HepG2 (cell line): ENCODE data around the gene VARS2. TPM values are rescaled to one million over a fixed set of nuclear protein-coding genes. Genes with fewer than 3 reads are reported as not detected.
A peak's percentile ranks its signal among the peaks of the same experiment; 100 is the strongest.

Source experiments
- CCDC6 ChIP-seq: sonication (generic); formaldehyde crosslinking; IDR thresholded peaks from 2 replicates; pipeline ENCODE4 v1.8.1; 2022; ENCODE audit warnings: mild to moderate bottlenecking, missing genetic modification reagents, moderate library complexity
- DZIP1 ChIP-seq: sonication (generic); formaldehyde crosslinking; IDR thresholded peaks from 2 replicates; pipeline ENCODE4 v1.5.0; 2020; ENCODE audit warnings: mild to moderate bottlenecking, missing genetic modification reagents
- GFI1 ChIP-seq: sonication (generic); formaldehyde crosslinking; IDR thresholded peaks from 2 replicates; pipeline ENCODE4 v1.5.0; 2020; ENCODE audit warnings: missing genetic modification reagents, mild to moderate bottlenecking, borderline replicate concordance
- HMG20B ChIP-seq: conservative IDR thresholded peaks from 2 replicates; pipeline ENCODE4 v1.6.1; 2016; ENCODE audit warnings: missing genetic modification reagents, missing compliant biosample characterization
- HOXA3 ChIP-seq: sonication (generic); formaldehyde crosslinking; IDR thresholded peaks from 2 replicates; pipeline ENCODE4 v1.5.0; 2020; ENCODE audit warnings: missing genetic modification reagents
- KDM2A ChIP-seq: sonication (generic); formaldehyde crosslinking; IDR thresholded peaks from 2 replicates; pipeline ENCODE4 v1.4.0; 2020; ENCODE audit warnings: low read depth, missing genetic modification reagents, borderline replicate concordance
- PITX1 ChIP-seq: sonication (generic); formaldehyde crosslinking; IDR thresholded peaks from 2 replicates; pipeline ENCODE4 v1.5.1; 2020; ENCODE audit warnings: mild to moderate bottlenecking, missing genetic modification reagents
- POGZ ChIP-seq: sonication (generic); formaldehyde crosslinking; IDR thresholded peaks from 2 replicates; pipeline ENCODE4 v1.4.0; 2020; ENCODE audit warnings: mild to moderate bottlenecking, missing genetic modification reagents
- RAD21 ChIP-seq: fragments of 450-650 bp; formaldehyde crosslinking; IDR thresholded peaks from 2 replicates; pipeline ENCODE4 v1.5.0; 2020; ENCODE audit warnings: mild to moderate bottlenecking
- RNF2 ChIP-seq: fragments of 450-650 bp; conservative IDR thresholded peaks from 2 replicates; pipeline ENCODE4 v1.6.1; 2016; ENCODE audit warnings: low read depth
- SAP130 ChIP-seq: IDR thresholded peaks from 2 replicates; pipeline ENCODE4 v1.6.1; 2016; ENCODE audit warnings: low read depth
- SP1 ChIP-seq, 2 experiments: fragments of 450-650 bp in 1 of 2; sonication (generic) in 1 of 2; formaldehyde crosslinking in 1 of 2; IDR thresholded peaks; 2 replicates each; pipeline versions ENCODE4 v1.4.0 to v1.6.1; 2016 to 2020; ENCODE audit warnings: missing genetic modification reagents in 1 of 2
- SP5 ChIP-seq: IDR thresholded peaks from 2 replicates; pipeline ENCODE4 v1.6.1; 2016; ENCODE audit warnings: low read depth, borderline replicate concordance
- XRCC5 ChIP-seq: fragments of 200-400 bp; formaldehyde crosslinking; optimal IDR thresholded peaks from 2 replicates; pipeline ENCODE3; 2017; ENCODE audit warnings: mild to moderate bottlenecking, low read length
- ZBTB14 ChIP-seq: sonication (generic); formaldehyde crosslinking; IDR thresholded peaks from 2 replicates; pipeline ENCODE4 v1.4.0; 2020; ENCODE audit warnings: missing genetic modification reagents
- ZNF558 ChIP-seq: sonication (generic); formaldehyde crosslinking; IDR thresholded peaks from 2 replicates; pipeline ENCODE4 v1.9.0; 2022; ENCODE audit warnings: mild to moderate bottlenecking, missing genetic modification reagents, borderline replicate concordance
- ZNF572 ChIP-seq: sonication (generic); formaldehyde crosslinking; IDR thresholded peaks from 2 replicates; pipeline ENCODE4 v1.5.1; 2020; ENCODE audit warnings: mild to moderate bottlenecking, missing genetic modification reagents
- ZNF879 ChIP-seq: sonication (generic); formaldehyde crosslinking; IDR thresholded peaks from 2 replicates; pipeline ENCODE4 v1.8.1; 2023; ENCODE audit warnings: missing genetic modification reagents
- polyA plus RNA-seq, 8 experiments: library from polyadenylated mRNA; depleted of rRNA in 3 of 8; stranded (reverse) in 7 of 8; unstranded in 1 of 8; fragments of >200 nt; fragmentation: Illumina TruSeq in 4 of 8; extraction: Trizol in 4 of 8; gene quantifications; 2 replicates each; pipeline versions ENCODE4 v1.2.1 to v1.2.3, GENCODE V29; 2011 to 2016; ENCODE audit warnings: low read depth in 4 of 8, missing spikeins in 1 of 8, mixed read lengths in 1 of 8; ENCODE audit not compliant: insufficient read depth in 1 of 8
- total RNA-seq, 5 experiments: library from RNA; depleted of rRNA; stranded (reverse); fragments of >200 nt; fragmentation: Illumina TruSeq; extraction: Trizol; gene quantifications; 2 replicates each; pipeline ENCODE4 v1.2.3, GENCODE V29; 2016; ENCODE audit warnings: low read depth in 1 of 5
- TF ChIP-seq, protein P1 (sequence below): sonication (generic); formaldehyde crosslinking; IDR thresholded peaks from 2 replicates; pipeline ENCODE4 v1.4.0; 2020; ENCODE audit warnings: missing genetic modification reagents, low read depth, mild to moderate bottlenecking, borderline replicate concordance
- TF ChIP-seq, protein P2 (sequence below): sonication (generic); formaldehyde crosslinking; IDR thresholded peaks from 2 replicates; pipeline ENCODE4 v1.5.1; 2020; ENCODE audit warnings: mild to moderate bottlenecking, missing genetic modification reagents, moderate library complexity

Gene VARS2
- total and polyA plus RNA-seq, 2 of the 13 experiments (the other 11 are each of a cell fraction or from before 2014, with no cell fraction given) = 61.8 to 71.8 TPM

DNA sequence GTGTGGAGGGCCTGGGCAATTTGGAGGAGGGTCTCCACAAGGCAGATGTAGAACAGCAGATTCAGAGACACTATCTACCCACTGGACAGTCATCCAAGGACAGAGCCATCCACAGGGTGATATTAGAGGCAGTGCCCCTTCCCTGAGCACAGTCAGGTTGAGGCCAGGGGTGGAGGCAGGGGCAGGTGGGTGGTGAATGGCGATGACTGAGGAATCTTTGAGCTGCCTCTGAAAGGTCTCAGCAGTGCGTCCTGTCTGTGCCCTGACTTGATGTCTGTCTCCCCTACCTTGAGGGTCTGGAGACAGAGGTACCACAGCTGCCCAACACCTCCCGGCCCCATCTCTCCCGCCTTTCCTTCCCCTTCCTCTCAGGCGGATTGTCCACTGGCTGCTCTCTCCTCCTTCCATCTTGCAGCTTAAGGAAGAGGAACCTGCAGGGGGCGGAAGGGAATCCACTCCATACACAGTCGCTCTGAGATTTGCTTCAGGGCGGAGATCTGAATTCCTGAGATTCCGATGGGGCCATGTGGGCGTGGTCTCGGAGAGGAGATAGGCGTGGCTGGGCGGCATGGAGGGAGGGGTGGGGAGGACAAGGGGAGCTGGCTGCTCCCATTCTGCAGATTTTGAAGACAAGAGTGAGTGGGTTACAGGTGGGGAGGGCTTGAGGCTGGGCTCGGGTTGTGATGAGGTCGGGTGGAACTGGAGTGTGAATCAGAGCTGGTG lies 28.5 kb downstream of the VARS2 start (continued):
- TF ChIP-seq GFI1 (CRISPR knock-in tag) (peak; percentile 98), DZIP1 (CRISPR knock-in tag) (no peak), ZBTB14 (CRISPR knock-in tag) (no peak), KDM2A (CRISPR knock-in tag) (peak; percentile 16; the same call in 1 of the 2 replicates), CCDC6 (0 out of 2 replicates have a peak, but pooled peaks have one; percentile 40), POGZ (CRISPR knock-in tag) (0 out of 2 replicates have a peak, but pooled peaks have one; percentile 25), ZNF879 (no peak), PITX1 (peak; percentile 45; the same call in 1 of the 2 replicates), RAD21 (CRISPR knock-in tag) (peak; percentile 50; the same call in 1 of the 2 replicates), ZNF572 (CRISPR knock-in tag) (0 out of 2 replicates have a peak, but pooled peaks have one; percentile 14), ZNF558 (no peak), HOXA3 (0 out of 2 replicates have a peak, but pooled peaks have one; percentile 29), XRCC5 (peak; percentile 72), SAP130 (CRISPR knock-in tag) (0 out of 2 replicates have a peak, but pooled peaks have one; percentile 26), RNF2 (no peak), SP1 (IDR thresholded peaks at IDR 0.05) (no peak), SP1 (CRISPR knock-in tag; IDR thresholded peaks at IDR 0.05) (peak; percentile 72), HMG20B (CRISPR knock-in tag) (peak; percentile 91), SP5 (peak; percentile 99)
- TF ChIP-seq, protein P1, sequence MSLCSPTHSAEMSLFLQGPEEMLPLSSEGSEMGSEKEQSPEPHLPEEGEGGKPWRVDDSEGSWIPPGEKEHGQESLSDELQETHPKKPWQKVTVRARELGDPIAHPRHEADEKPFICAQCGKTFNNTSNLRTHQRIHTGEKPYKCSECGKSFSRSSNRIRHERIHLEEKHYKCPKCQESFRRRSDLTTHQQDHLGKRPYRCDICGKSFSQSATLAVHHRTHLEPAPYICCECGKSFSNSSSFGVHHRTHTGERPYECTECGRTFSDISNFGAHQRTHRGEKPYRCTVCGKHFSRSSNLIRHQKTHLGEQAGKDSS = peak; percentile 59; the same call in 1 of the 2 replicates
- TF ChIP-seq, protein P2, sequence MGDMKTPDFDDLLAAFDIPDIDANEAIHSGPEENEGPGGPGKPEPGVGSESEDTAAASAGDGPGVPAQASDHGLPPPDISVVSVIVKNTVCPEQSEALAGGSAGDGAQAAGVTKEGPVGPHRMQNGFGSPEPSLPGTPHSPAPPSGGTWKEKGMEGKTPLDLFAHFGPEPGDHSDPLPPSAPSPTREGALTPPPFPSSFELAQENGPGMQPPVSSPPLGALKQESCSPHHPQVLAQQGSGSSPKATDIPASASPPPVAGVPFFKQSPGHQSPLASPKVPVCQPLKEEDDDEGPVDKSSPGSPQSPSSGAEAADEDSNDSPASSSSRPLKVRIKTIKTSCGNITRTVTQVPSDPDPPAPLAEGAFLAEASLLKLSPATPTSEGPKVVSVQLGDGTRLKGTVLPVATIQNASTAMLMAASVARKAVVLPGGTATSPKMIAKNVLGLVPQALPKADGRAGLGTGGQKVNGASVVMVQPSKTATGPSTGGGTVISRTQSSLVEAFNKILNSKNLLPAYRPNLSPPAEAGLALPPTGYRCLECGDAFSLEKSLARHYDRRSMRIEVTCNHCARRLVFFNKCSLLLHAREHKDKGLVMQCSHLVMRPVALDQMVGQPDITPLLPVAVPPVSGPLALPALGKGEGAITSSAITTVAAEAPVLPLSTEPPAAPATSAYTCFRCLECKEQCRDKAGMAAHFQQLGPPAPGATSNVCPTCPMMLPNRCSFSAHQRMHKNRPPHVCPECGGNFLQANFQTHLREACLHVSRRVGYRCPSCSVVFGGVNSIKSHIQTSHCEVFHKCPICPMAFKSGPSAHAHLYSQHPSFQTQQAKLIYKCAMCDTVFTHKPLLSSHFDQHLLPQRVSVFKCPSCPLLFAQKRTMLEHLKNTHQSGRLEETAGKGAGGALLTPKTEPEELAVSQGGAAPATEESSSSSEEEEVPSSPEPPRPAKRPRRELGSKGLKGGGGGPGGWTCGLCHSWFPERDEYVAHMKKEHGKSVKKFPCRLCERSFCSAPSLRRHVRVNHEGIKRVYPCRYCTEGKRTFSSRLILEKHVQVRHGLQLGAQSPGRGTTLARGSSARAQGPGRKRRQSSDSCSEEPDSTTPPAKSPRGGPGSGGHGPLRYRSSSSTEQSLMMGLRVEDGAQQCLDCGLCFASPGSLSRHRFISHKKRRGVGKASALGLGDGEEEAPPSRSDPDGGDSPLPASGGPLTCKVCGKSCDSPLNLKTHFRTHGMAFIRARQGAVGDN (CRISPR knock-in tag) = peak; percentile 30; the same call in 1 of the 2 replicates
